GM23338 (cell line): ENCODE measurements around the gene PRDM10.

Experiments used
- CREB1 ChIP-seq: fragments of 250-450 bp; sonication (Bioruptor Pico); IDR thresholded peaks from 2 replicates; pipeline ENCODE4 v1.5.0; 2020; ENCODE audit warnings: low read depth, mild to moderate bottlenecking, moderate library complexity
- POLR2AphosphoS5 ChIP-seq: IDR thresholded peaks from 2 replicates; pipeline ENCODE4 v1.6.1; 2016; ENCODE audit warnings: antibody characterized with exemption, low read depth
- TF ChIP-seq, protein P1 (sequence below): IDR thresholded peaks from one replicate; pipeline ENCODE4 v1.6.1; 2018; ENCODE audit warnings: antibody characterized with exemption; ENCODE audit not compliant: unreplicated experiment
- TF ChIP-seq, protein P2 (sequence below): fragments of 250-450 bp; sonication (Bioruptor Pico); IDR thresholded peaks from 2 replicates; pipeline ENCODE4 v1.5.0; 2020; ENCODE audit warnings: mild to moderate bottlenecking, moderate library complexity

GRCh38 chr11:129910360-129910759 is 92.3 kb downstream of the PRDM10 start:
- TF ChIP-seq, protein P1, sequence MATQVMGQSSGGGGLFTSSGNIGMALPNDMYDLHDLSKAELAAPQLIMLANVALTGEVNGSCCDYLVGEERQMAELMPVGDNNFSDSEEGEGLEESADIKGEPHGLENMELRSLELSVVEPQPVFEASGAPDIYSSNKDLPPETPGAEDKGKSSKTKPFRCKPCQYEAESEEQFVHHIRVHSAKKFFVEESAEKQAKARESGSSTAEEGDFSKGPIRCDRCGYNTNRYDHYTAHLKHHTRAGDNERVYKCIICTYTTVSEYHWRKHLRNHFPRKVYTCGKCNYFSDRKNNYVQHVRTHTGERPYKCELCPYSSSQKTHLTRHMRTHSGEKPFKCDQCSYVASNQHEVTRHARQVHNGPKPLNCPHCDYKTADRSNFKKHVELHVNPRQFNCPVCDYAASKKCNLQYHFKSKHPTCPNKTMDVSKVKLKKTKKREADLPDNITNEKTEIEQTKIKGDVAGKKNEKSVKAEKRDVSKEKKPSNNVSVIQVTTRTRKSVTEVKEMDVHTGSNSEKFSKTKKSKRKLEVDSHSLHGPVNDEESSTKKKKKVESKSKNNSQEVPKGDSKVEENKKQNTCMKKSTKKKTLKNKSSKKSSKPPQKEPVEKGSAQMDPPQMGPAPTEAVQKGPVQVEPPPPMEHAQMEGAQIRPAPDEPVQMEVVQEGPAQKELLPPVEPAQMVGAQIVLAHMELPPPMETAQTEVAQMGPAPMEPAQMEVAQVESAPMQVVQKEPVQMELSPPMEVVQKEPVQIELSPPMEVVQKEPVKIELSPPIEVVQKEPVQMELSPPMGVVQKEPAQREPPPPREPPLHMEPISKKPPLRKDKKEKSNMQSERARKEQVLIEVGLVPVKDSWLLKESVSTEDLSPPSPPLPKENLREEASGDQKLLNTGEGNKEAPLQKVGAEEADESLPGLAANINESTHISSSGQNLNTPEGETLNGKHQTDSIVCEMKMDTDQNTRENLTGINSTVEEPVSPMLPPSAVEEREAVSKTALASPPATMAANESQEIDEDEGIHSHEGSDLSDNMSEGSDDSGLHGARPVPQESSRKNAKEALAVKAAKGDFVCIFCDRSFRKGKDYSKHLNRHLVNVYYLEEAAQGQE, result no peak
- TF ChIP-seq POLR2AphosphoS5 (no peak), CREB1 (CRISPR knock-in tag) (no peak)
- TF ChIP-seq, protein P2, sequence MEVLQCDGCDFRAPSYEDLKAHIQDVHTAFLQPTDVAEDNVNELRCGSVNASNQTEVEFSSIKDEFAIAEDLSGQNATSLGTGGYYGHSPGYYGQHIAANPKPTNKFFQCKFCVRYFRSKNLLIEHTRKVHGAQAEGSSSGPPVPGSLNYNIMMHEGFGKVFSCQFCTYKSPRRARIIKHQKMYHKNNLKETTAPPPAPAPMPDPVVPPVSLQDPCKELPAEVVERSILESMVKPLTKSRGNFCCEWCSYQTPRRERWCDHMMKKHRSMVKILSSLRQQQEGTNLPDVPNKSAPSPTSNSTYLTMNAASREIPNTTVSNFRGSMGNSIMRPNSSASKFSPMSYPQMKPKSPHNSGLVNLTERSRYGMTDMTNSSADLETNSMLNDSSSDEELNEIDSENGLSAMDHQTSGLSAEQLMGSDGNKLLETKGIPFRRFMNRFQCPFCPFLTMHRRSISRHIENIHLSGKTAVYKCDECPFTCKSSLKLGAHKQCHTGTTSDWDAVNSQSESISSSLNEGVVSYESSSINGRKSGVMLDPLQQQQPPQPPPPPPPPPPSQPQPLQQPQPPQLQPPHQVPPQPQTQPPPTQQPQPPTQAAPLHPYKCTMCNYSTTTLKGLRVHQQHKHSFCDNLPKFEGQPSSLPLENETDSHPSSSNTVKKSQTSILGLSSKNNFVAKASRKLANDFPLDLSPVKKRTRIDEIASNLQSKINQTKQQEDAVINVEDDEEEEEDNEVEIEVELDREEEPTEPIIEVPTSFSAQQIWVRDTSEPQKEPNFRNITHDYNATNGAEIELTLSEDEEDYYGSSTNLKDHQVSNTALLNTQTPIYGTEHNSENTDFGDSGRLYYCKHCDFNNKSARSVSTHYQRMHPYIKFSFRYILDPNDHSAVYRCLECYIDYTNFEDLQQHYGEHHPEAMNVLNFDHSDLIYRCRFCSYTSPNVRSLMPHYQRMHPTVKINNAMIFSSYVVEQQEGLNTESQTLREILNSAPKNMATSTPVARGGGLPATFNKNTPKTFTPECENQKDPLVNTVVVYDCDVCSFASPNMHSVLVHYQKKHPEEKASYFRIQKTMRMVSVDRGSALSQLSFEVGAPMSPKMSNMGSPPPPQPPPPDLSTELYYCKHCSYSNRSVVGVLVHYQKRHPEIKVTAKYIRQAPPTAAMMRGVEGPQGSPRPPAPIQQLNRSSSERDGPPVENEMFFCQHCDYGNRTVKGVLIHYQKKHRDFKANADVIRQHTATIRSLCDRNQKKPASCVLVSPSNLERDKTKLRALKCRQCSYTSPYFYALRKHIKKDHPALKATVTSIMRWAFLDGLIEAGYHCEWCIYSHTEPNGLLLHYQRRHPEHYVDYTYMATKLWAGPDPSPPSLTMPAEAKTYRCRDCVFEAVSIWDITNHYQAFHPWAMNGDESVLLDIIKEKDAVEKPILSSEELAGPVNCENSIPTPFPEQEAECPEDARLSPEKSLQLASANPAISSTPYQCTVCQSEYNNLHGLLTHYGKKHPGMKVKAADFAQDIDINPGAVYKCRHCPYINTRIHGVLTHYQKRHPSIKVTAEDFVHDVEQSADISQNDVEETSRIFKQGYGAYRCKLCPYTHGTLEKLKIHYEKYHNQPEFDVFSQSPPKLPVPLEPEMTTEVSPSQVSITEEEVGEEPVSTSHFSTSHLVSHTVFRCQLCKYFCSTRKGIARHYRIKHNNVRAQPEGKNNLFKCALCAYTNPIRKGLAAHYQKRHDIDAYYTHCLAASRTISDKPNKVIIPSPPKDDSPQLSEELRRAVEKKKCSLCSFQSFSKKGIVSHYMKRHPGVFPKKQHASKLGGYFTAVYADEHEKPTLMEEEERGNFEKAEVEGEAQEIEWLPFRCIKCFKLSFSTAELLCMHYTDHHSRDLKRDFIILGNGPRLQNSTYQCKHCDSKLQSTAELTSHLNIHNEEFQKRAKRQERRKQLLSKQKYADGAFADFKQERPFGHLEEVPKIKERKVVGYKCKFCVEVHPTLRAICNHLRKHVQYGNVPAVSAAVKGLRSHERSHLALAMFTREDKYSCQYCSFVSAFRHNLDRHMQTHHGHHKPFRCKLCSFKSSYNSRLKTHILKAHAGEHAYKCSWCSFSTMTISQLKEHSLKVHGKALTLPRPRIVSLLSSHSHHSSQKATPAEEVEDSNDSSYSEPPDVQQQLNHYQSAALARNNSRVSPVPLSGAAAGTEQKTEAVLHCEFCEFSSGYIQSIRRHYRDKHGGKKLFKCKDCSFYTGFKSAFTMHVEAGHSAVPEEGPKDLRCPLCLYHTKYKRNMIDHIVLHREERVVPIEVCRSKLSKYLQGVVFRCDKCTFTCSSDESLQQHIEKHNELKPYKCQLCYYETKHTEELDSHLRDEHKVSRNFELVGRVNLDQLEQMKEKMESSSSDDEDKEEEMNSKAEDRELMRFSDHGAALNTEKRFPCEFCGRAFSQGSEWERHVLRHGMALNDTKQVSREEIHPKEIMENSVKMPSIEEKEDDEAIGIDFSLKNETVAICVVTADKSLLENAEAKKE (CRISPR knock-in tag), result no peak
